Activated CD4-positive, CD25-positive, alpha-beta regulatory T cell treated with anti-CD3 and anti-CD28 coated beads, Interleukin-2, amount 50 U/mL, for 72 hours (primary cell): ENCODE results near the gene NPIPB13.
"Not testable (repeated sequence)": the region's sequence is repeated elsewhere in the genome, so short reads cannot be mapped to it uniquely, and the experiment has no call there.

Source experiments
- DNase-seq: peaks from one replicate; pipeline ENCODE4 v3.0.0; 2021

Gene NPIPB13

GRCh38 chr16:30248379-30248778 is at the start of gene NPIPB13:
TSS of gene NPIPB13 (minus strand) at chr16:30248479. CDS start at chr16:30245573, 2,906 bp downstream.
- not testable (repeated sequence) for DNase-seq

GRCh38 chr16:30282357-30282756 is 34.1 kb upstream of the NPIPB13 start:
- not testable (repeated sequence) for DNase-seq

- not testable (repeated sequence) for DNase-seq
These were observed 30.2 kb upstream of the NPIPB13 start for GRCh38 chr16:30278523-30278922.

GRCh38 chr16:30217082-30217481 is 31.2 kb downstream of the NPIPB13 start:
- DNase-seq = not testable (repeated sequence)

GRCh38 chr16:30211414-30211813 is 36.9 kb downstream of the NPIPB13 start:
- not testable (repeated sequence) for DNase-seq

GRCh38 chr16:30209032-30209431 is 39.2 kb downstream of the NPIPB13 start:
- not testable (repeated sequence) for DNase-seq

- not testable (repeated sequence) for DNase-seq
These were observed 41.1 kb downstream of the NPIPB13 start for GRCh38 chr16:30207063-30207704.

- DNase-seq = not testable (repeated sequence)
These were observed 42.0 kb downstream of the NPIPB13 start for GRCh38 chr16:30206252-30206651.

GRCh38 chr16:30205541-30206236 is 42.6 kb downstream of the NPIPB13 start:
- peak; percentile 29 for DNase-seq

GRCh38 chr16:30199608-30200343 is 48.5 kb downstream of the NPIPB13 start:
- not testable (repeated sequence) for DNase-seq

GRCh38 chr16:30199049-30199448 is 49.2 kb downstream of the NPIPB13 start, which contains the start of gene SULT1A3:
TSS of gene SULT1A3 (plus strand) at chr16:30199255. CDS start at chr16:30200729, 1,474 bp downstream.
- not testable (repeated sequence) for DNase-seq
